IMR-90 (cell line): ENCODE data around the gene KCTD2.

ENCODE experiments used
- CHD1 ChIP-seq: IDR thresholded peaks from 2 replicates; pipeline ENCODE4 v1.6.1; 2012; ENCODE audit warnings: low read depth, low read length, improper control_type of control experiment
- CTCF ChIP-seq: conservative IDR thresholded peaks from 2 replicates; pipeline ENCODE4 v1.5.1; 2012; ENCODE audit warnings: mild to moderate bottlenecking, low read depth, low read length, improper control_type of control experiment
- MAZ ChIP-seq: IDR thresholded peaks from 2 replicates; pipeline ENCODE4 v1.6.1; 2012; ENCODE audit warnings: low read depth, mild to moderate bottlenecking, low read length, improper control_type of control experiment, moderate library complexity, borderline replicate concordance
- MXI1 ChIP-seq: IDR thresholded peaks from 2 replicates; pipeline ENCODE4 v1.6.1; 2012; ENCODE audit warnings: low read depth, mild to moderate bottlenecking, low read length, moderate library complexity, borderline replicate concordance

- no peak for TF ChIP-seq MAZ
- no peak for TF ChIP-seq CHD1
- no peak for TF ChIP-seq MXI1
- no peak for TF ChIP-seq CTCF
Observed at GRCh38 chr17:75003957-75004355, 43.1 kb upstream of the KCTD2 start.
